Glutamatergic neuron (in vitro differentiated cells): ENCODE measurements around the gene MUC5AC. TPM values are rescaled to one million over a fixed set of nuclear protein-coding genes. Genes with fewer than 3 reads are reported as not detected.
"Not testable (repeated sequence)": the region's sequence is repeated elsewhere in the genome, so short reads cannot be mapped to it uniquely, and the experiment has no call there.

ENCODE experiments used
- DNase-seq: peaks from one replicate; pipeline ENCODE4 v3.0.0; 2022
- H3K27ac Mint-ChIP-seq: one replicate; pipeline ENCODE4 v1.8.0; 2020; ENCODE audit warnings: mild to moderate bottlenecking, mixed read lengths, inconsistent platforms; ENCODE audit not compliant: unreplicated experiment
- H3K27me3 Mint-ChIP-seq: one replicate; pipeline ENCODE4 v1.8.0; 2020; ENCODE audit warnings: mild to moderate bottlenecking, moderate library complexity, mixed read lengths, inconsistent platforms; ENCODE audit not compliant: unreplicated experiment
- H3K36me3 Mint-ChIP-seq: one replicate; pipeline ENCODE4 v1.8.0; 2020; ENCODE audit warnings: mild to moderate bottlenecking, mixed read lengths, inconsistent platforms; ENCODE audit not compliant: unreplicated experiment
- H3K4me1 Mint-ChIP-seq: one replicate; pipeline ENCODE4 v1.8.0; 2020; ENCODE audit warnings: mild to moderate bottlenecking, low read depth, mixed read lengths, inconsistent platforms; ENCODE audit not compliant: unreplicated experiment
- H3K4me3 Mint-ChIP-seq: one replicate; pipeline ENCODE4 v1.8.0; 2020; ENCODE audit warnings: mild to moderate bottlenecking, mixed read lengths, inconsistent platforms; ENCODE audit not compliant: unreplicated experiment
- H3K9me3 Mint-ChIP-seq: one replicate; pipeline ENCODE4 v1.8.0; 2020; ENCODE audit warnings: mild to moderate bottlenecking, moderate library complexity, mixed read lengths, inconsistent platforms; ENCODE audit not compliant: unreplicated experiment
- CTCF ChIP-seq: fragments of 200-600 bp; sonication (generic); IDR thresholded peaks from one replicate; pipeline ENCODE4 v1.5.0; 2021; ENCODE audit not compliant: partially characterized antibody, unreplicated experiment
- total RNA-seq: library from RNA; stranded (reverse); fragmentation: NEBNext Ultra II Directional; extraction: Animal tissue kit (Norgen Biotek cat#: 25700); gene quantifications from one replicate; pipeline ENCODE4 v1.2.1, GENCODE V29; 2021; ENCODE audit not compliant: unreplicated experiment

MUC5AC gene
- total RNA-seq, 1 donor from 2014 or later: not detected

DNA sequence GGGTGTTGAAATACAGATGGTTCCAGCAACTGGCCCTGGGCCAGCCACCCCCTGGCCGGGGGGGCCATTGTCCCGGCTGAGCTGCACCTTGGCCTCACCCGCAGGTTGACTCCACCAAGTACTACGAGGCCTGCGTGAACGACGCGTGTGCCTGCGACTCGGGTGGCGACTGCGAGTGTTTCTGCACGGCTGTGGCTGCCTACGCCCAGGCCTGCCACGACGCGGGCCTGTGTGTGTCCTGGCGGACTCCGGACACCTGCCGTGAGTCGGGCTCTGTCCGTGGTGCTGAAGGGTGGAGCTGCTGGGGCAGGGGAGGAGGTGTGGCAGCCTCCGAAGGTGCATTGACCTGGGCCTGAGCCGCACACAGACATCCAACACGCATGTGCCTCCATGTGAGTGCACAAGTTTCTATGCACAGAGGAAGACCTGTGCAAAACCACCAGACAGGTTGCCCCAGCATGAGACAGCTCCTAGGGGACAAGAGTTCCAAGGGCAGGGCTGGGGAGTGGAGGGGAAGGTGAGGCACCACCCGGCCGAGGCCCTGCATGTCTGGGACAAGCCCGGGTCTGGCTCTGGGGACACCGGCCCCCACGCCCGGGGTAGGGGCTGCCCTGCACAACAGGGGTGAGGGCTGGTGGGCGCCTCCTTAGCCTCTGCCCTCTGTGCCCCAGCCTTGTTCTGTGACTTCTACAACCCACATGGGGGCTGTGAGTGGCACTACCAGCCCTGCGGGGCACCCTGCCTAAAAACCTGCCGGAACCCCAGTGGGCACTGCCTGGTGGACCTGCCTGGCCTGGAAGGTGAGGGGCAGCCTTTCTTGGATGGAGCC is 81.2 kb downstream of the MUC5AC start:
- Mint-ChIP-seq H3K27ac (no peak overlapping the region), H3K9me3 (peaks cover 9% of the 10 kb centered on the region), H3K27me3 (peaks cover 2% of the 10 kb centered on the region), H3K4me3 (no peak overlapping the region), H3K4me1 (no peaks in the 10 kb centered on the region), H3K36me3 (no peaks in the 10 kb centered on the region)
- DNase-seq: no peak
- no peak for TF ChIP-seq CTCF

- Mint-ChIP-seq H3K27ac (no peak overlapping the region), H3K27me3 (peaks cover 2% of the 10 kb centered on the region), H3K4me3 (no peak overlapping the region), H3K36me3 (no peaks in the 10 kb centered on the region), H3K4me1 (no peaks in the 10 kb centered on the region), H3K9me3 (peaks cover 9% of the 10 kb centered on the region)
- TF ChIP-seq CTCF: no peak
- DNase-seq: no peak
Observed at GRCh38 chr11:1239596-1240205, 81.9 kb downstream of the MUC5AC start.

GRCh38 chr11:1240771-1241170 is 83.0 kb downstream of the MUC5AC start:
- Mint-ChIP-seq H3K36me3 (no peaks in the 10 kb centered on the region), H3K4me1 (no peaks in the 10 kb centered on the region), H3K4me3 (no peak overlapping the region), H3K27ac (no peak overlapping the region), H3K9me3 (peaks cover 11% of the 10 kb centered on the region), H3K27me3 (no peaks in the 10 kb centered on the region)
- DNase-seq: no peak
- no peak for TF ChIP-seq CTCF

GRCh38 chr11:1241706-1242105 is 84.0 kb downstream of the MUC5AC start:
- Mint-ChIP-seq H3K36me3 (no peaks in the 10 kb centered on the region), H3K27ac (peak overlapping the region; percentile 12), H3K9me3 (peaks cover 16% of the 10 kb centered on the region), H3K4me1 (no peaks in the 10 kb centered on the region), H3K4me3 (no peak overlapping the region), H3K27me3 (no peaks in the 10 kb centered on the region)
- no peak for TF ChIP-seq CTCF
- DNase-seq: no peak

DNA sequence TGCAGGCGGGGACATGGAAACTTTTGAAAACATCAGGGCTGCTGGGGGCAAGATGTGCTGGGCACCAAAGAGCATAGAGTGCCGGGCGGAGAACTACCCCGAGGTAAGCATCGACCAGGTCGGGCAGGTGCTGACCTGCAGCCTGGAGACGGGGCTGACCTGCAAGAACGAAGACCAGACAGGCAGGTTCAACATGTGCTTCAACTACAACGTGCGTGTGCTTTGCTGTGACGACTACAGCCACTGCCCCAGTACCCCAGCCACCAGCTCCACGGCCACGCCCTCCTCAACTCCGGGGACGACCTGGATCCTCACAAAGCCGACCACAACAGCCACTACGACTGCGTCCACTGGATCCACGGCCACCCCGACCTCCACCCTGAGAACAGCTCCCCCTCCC is 84.5 kb downstream of the MUC5AC start:
- H3K4me3 Mint-ChIP-seq: no peak overlapping the region
- no peak overlapping the region for H3K27ac Mint-ChIP-seq
- H3K4me1 Mint-ChIP-seq: no peaks in the 10 kb centered on the region
- DNase-seq: no peak
- peaks cover 16% of the 10 kb centered on the region for H3K9me3 Mint-ChIP-seq
- H3K36me3 Mint-ChIP-seq: no peaks in the 10 kb centered on the region
- no peak for TF ChIP-seq CTCF
- H3K27me3 Mint-ChIP-seq: no peaks in the 10 kb centered on the region

GRCh38 chr11:1242751-1243150 is 85.0 kb downstream of the MUC5AC start:
- H3K36me3 Mint-ChIP-seq: not testable (repeated sequence)

DNA sequence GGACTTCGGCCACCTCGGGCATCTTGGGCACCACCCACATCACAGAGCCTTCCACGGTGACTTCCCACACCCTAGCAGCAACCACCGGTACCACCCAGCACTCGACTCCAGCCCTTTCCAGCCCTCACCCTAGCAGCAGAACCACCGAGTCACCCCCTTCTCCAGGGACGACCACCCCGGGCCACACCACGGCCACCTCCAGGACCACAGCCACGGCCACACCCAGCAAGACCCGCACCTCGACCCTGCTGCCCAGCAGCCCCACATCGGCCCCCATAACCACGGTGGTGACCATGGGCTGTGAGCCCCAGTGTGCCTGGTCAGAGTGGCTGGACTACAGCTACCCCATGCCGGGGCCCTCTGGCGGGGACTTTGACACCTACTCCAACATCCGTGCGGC is 85.8 kb downstream of the MUC5AC start:
- not testable (repeated sequence) for H3K4me1 Mint-ChIP-seq, DNase-seq, H3K27ac Mint-ChIP-seq, H3K27me3 Mint-ChIP-seq, H3K36me3 Mint-ChIP-seq, H3K4me3 Mint-ChIP-seq
- H3K9me3 Mint-ChIP-seq: peaks cover 16% of the 10 kb centered on the region

More at GRCh38 chr11:1242751-1243150, 85.0 kb downstream of the MUC5AC start:
- peaks cover 16% of the 10 kb centered on the region for H3K9me3 Mint-ChIP-seq
- not testable (repeated sequence) for H3K4me1 Mint-ChIP-seq, H3K27ac Mint-ChIP-seq, H3K27me3 Mint-ChIP-seq, H3K4me3 Mint-ChIP-seq, DNase-seq
